MG63 (cell line): Measurements from ENCODE around the gene RFX3. TPM values are rescaled to one million over a fixed set of nuclear protein-coding genes. Genes with fewer than 3 reads are reported as not detected.
A peak's percentile ranks its signal among the peaks of the same experiment; 100 is the strongest.

Source experiments
- DNase-seq: peaks from one replicate; pipeline ENCODE4 v3.0.0-alpha.2; 2020
- H3K27me3 ChIP-seq: fragments of 250-450 bp; sonication (Bioruptor Pico); 2 replicates; pipeline ENCODE4 v1.5.1; 2020; ENCODE audit warnings: mild to moderate bottlenecking, moderate library complexity
- H3K36me3 ChIP-seq: fragments of 250-450 bp; sonication (Bioruptor Pico); 2 replicates; pipeline ENCODE4 v1.5.1; 2020; ENCODE audit warnings: mild to moderate bottlenecking, moderate library complexity
- H3K4me3 ChIP-seq: fragments of 250-450 bp; sonication (Bioruptor Pico); 2 replicates; pipeline ENCODE4 v1.5.1; 2020; ENCODE audit warnings: mild to moderate bottlenecking, moderate library complexity
- H3K9me3 ChIP-seq: fragments of 250-450 bp; sonication (Bioruptor Pico); 2 replicates; pipeline ENCODE4 v1.5.1; 2020; ENCODE audit warnings: mild to moderate bottlenecking, moderate library complexity
- total RNA-seq: library from RNA; depleted of rRNA; stranded (reverse); fragments of >200 nt; shearing (Covaris generic); gene quantifications from 2 replicates; pipeline ENCODE4 v1.2.3, GENCODE V29; 2014; ENCODE audit warnings: low replicate concordance

RFX3 gene
- total RNA-seq, 1 experiment from 2014 or later = 0.72 TPM

GRCh38 chr9:3467593-3468219, 58.1 kb downstream of the RFX3 start:
- Histone ChIP-seq H3K36me3 (no peaks in the 10 kb centered on the region), H3K4me3 (no peak overlapping the region), H3K9me3 (no peaks in the 10 kb centered on the region), H3K27me3 (no peaks in the 10 kb centered on the region)
- peak; percentile 44 for DNase-seq

GRCh38 chr9:3464033-3464638, 61.7 kb downstream of the RFX3 start:
- DNase-seq = no peak
- Histone ChIP-seq H3K27me3 (no peaks in the 10 kb centered on the region), H3K4me3 (no peak overlapping the region), H3K36me3 (no peaks in the 10 kb centered on the region), H3K9me3 (no peaks in the 10 kb centered on the region)

- Histone ChIP-seq H3K27me3 (no peaks in the 10 kb centered on the region), H3K36me3 (no peaks in the 10 kb centered on the region), H3K9me3 (no peaks in the 10 kb centered on the region), H3K4me3 (no peak overlapping the region)
- no peak for DNase-seq
These were observed 66.9 kb downstream of the RFX3 start for GRCh38 chr9:3458806-3459475.

- Histone ChIP-seq H3K27me3 (no peaks in the 10 kb centered on the region), H3K36me3 (no peaks in the 10 kb centered on the region), H3K4me3 (no peak overlapping the region), H3K9me3 (no peaks in the 10 kb centered on the region)
- no peak for DNase-seq
These were observed 68.6 kb downstream of the RFX3 start for GRCh38 chr9:3457175-3457574.

GRCh38 chr9:3455717-3456116, 70.1 kb downstream of the RFX3 start:
- no peaks in the 10 kb centered on the region for H3K27me3 ChIP-seq
- DNase-seq = no peak
- H3K9me3 ChIP-seq = no peaks in the 10 kb centered on the region
- no peak overlapping the region for H3K4me3 ChIP-seq
- no peaks in the 10 kb centered on the region for H3K36me3 ChIP-seq

- H3K27me3 ChIP-seq = no peaks in the 10 kb centered on the region
- DNase-seq = no peak
- no peak overlapping the region for H3K4me3 ChIP-seq
- no peaks in the 10 kb centered on the region for H3K9me3 ChIP-seq
- H3K36me3 ChIP-seq = no peaks in the 10 kb centered on the region
These were observed 70.7 kb downstream of the RFX3 start for GRCh38 chr9:3455094-3455493.

- no peaks in the 10 kb centered on the region for H3K36me3 ChIP-seq
- no peak overlapping the region for H3K4me3 ChIP-seq
- no peaks in the 10 kb centered on the region for H3K27me3 ChIP-seq
- DNase-seq = no peak
- no peaks in the 10 kb centered on the region for H3K9me3 ChIP-seq
These were observed 73.8 kb downstream of the RFX3 start for GRCh38 chr9:3451956-3452355.

- no peaks in the 10 kb centered on the region for H3K36me3 ChIP-seq
- H3K4me3 ChIP-seq = no peak overlapping the region
- no peaks in the 10 kb centered on the region for H3K9me3 ChIP-seq
- no peak for DNase-seq
- H3K27me3 ChIP-seq = no peaks in the 10 kb centered on the region
These were observed 78.0 kb downstream of the RFX3 start for GRCh38 chr9:3447788-3448187.

- Histone ChIP-seq H3K27me3 (no peaks in the 10 kb centered on the region), H3K4me3 (no peak overlapping the region), H3K9me3 (no peaks in the 10 kb centered on the region), H3K36me3 (no peaks in the 10 kb centered on the region)
- DNase-seq = no peak
These were observed 78.7 kb downstream of the RFX3 start for GRCh38 chr9:3447143-3447542.

GRCh38 chr9:3446313-3446712, 79.5 kb downstream of the RFX3 start:
- no peaks in the 10 kb centered on the region for H3K9me3 ChIP-seq
- H3K4me3 ChIP-seq = no peak overlapping the region
- no peaks in the 10 kb centered on the region for H3K36me3 ChIP-seq
- no peaks in the 10 kb centered on the region for H3K27me3 ChIP-seq
- DNase-seq = no peak

- Histone ChIP-seq H3K4me3 (no peak overlapping the region), H3K27me3 (no peaks in the 10 kb centered on the region; the same call in 1 of the 2 replicates), H3K36me3 (no peaks in the 10 kb centered on the region), H3K9me3 (no peaks in the 10 kb centered on the region)
- DNase-seq = no peak
These were observed 81.8 kb downstream of the RFX3 start for GRCh38 chr9:3444016-3444415.

- H3K27me3 ChIP-seq = no peaks in the 10 kb centered on the region; the same call in 1 of the 2 replicates
- no peak overlapping the region for H3K4me3 ChIP-seq
- H3K9me3 ChIP-seq = no peaks in the 10 kb centered on the region
- no peaks in the 10 kb centered on the region for H3K36me3 ChIP-seq
- DNase-seq = peak; percentile 31
These were observed 84.5 kb downstream of the RFX3 start for GRCh38 chr9:3441197-3441816.

GRCh38 chr9:3436629-3437420, 89.0 kb downstream of the RFX3 start:
- Histone ChIP-seq H3K9me3 (no peaks in the 10 kb centered on the region), H3K27me3 (no peaks in the 10 kb centered on the region; the same call in 1 of the 2 replicates), H3K4me3 (no peak overlapping the region), H3K36me3 (no peaks in the 10 kb centered on the region)
- DNase-seq = no peak

GRCh38 chr9:3435732-3436131, 90.1 kb downstream of the RFX3 start:
- no peak for DNase-seq
- no peaks in the 10 kb centered on the region for H3K9me3 ChIP-seq

GRCh38 chr9:3434594-3434993, 91.2 kb downstream of the RFX3 start:
- H3K36me3 ChIP-seq = no peaks in the 10 kb centered on the region
- no peak for DNase-seq
- H3K4me3 ChIP-seq = no peak overlapping the region
- no peaks in the 10 kb centered on the region for H3K27me3 ChIP-seq
- H3K9me3 ChIP-seq = no peaks in the 10 kb centered on the region

More at GRCh38 chr9:3435732-3436131, 90.1 kb downstream of the RFX3 start:
- Histone ChIP-seq H3K36me3 (no peaks in the 10 kb centered on the region), H3K4me3 (no peak overlapping the region), H3K27me3 (no peaks in the 10 kb centered on the region; the same call in 1 of the 2 replicates)

GRCh38 chr9:3433754-3434153, 92.0 kb downstream of the RFX3 start:
- no peaks in the 10 kb centered on the region for H3K36me3 ChIP-seq
- H3K27me3 ChIP-seq = no peaks in the 10 kb centered on the region
- no peaks in the 10 kb centered on the region for H3K9me3 ChIP-seq
- no peak for DNase-seq
- no peak overlapping the region for H3K4me3 ChIP-seq

GRCh38 chr9:3433066-3433465, 92.7 kb downstream of the RFX3 start:
- no peak for DNase-seq
- Histone ChIP-seq H3K36me3 (no peaks in the 10 kb centered on the region), H3K27me3 (no peaks in the 10 kb centered on the region), H3K4me3 (no peak overlapping the region), H3K9me3 (no peaks in the 10 kb centered on the region)
